CD4-positive, alpha-beta T cell (primary cell): ENCODE results near the gene CZIB. TPM values are rescaled to one million over a fixed set of nuclear protein-coding genes. Genes with fewer than 3 reads are reported as not detected.

ENCODE experiments used
- ATAC-seq: fragments of 200-7000 bp; cut with Tn5 transposase; one replicate; pipeline ENCODE4 v1.10.0; 2022; ENCODE audit warnings: mild to moderate bottlenecking; ENCODE audit not compliant: poor library complexity
- CTCF ChIA-PET: fragments of 350-600 bp; sonication (Branson Sonifier 250); formaldehyde crosslinking; loops from one replicate; lab custom pipeline; 2021; ENCODE audit warnings: antibody characterized with exemption, inconsistent platforms; lab: Charles Lee
- POLR2A ChIA-PET: fragments of 350-600 bp; sonication (Branson Sonifier 250); formaldehyde crosslinking; loops from one replicate; lab custom pipeline; 2021; ENCODE audit warnings: antibody characterized with exemption, inconsistent platforms; lab: Charles Lee
- DNase-seq, 14 experiments: peaks; one replicate each; pipeline ENCODE4 v3.0.0-alpha.2; 2013 to 2020; ENCODE audit warnings: mixed read lengths in 2 of 14
- H3K27ac ChIP-seq, 2 donors: one replicate each; pipeline versions ENCODE4 v1.5.1 to v1.7.0; 2013; ENCODE audit warnings: low read length in 2 of 2, low read depth in 1 of 2, mild to moderate bottlenecking in 1 of 2
- H3K27me3 ChIP-seq, 2 experiments: 1 replicate in 1 of 2; 2 replicates in 1 of 2; pipeline versions ENCODE4 v1.6.1 to v1.7.0; 2013; ENCODE audit warnings: low read length in 2 of 2, control low read depth in 1 of 2, mild to moderate bottlenecking in 1 of 2, moderate library complexity in 1 of 2; ENCODE audit not compliant: insufficient read depth in 2 of 2, control insufficient read depth in 1 of 2
- H3K36me3 ChIP-seq: one replicate; pipeline ENCODE4 v1.6.1; 2013; ENCODE audit warnings: low read length, control low read depth; ENCODE audit not compliant: insufficient read depth
- H3K4me1 ChIP-seq: one replicate; pipeline ENCODE4 v1.6.1; 2013; ENCODE audit warnings: low read length, control low read depth; ENCODE audit not compliant: insufficient read depth
- H3K4me3 ChIP-seq: one replicate; pipeline ENCODE4 v1.5.1; 2013; ENCODE audit warnings: mild to moderate bottlenecking, low read length, moderate library complexity
- H3K9me3 ChIP-seq, 2 experiments: 1 replicate in 1 of 2; 2 replicates in 1 of 2; pipeline versions ENCODE4 v1.6.1 to v1.7.0; 2013; ENCODE audit warnings: low read length in 2 of 2, mild to moderate bottlenecking in 2 of 2, control low read depth in 1 of 2, moderate library complexity in 1 of 2; ENCODE audit not compliant: control insufficient read depth in 1 of 2, insufficient read depth in 1 of 2
- H3K27ac Mint-ChIP-seq: one replicate; pipeline ENCODE4 v1.8.0; 2020; ENCODE audit warnings: mixed read lengths
- H3K27me3 Mint-ChIP-seq: one replicate; pipeline ENCODE4 v1.8.0; 2021; ENCODE audit warnings: mixed read lengths
- H3K36me3 Mint-ChIP-seq: one replicate; pipeline ENCODE4 v1.8.0; 2021; ENCODE audit warnings: low read depth, mixed read lengths
- H3K4me1 Mint-ChIP-seq: one replicate; pipeline ENCODE4 v1.8.0; 2021; ENCODE audit warnings: low read depth, mixed read lengths
- H3K4me3 Mint-ChIP-seq: one replicate; pipeline ENCODE4 v1.8.0; 2020; ENCODE audit warnings: mild to moderate bottlenecking, mixed read lengths
- H3K9me3 Mint-ChIP-seq: one replicate; pipeline ENCODE4 v1.8.0; 2020; ENCODE audit warnings: mixed read lengths
- CTCF ChIP-seq: fragments of 200-600 bp; IDR thresholded peaks from one replicate; pipeline ENCODE4 v1.8.0; 2022; ENCODE audit warnings: antibody characterized with exemption, mild to moderate bottlenecking
- intact Hi-C, 2 experiments: fragments of 100-400 bp; cut with DNase I in 1 of 2; cut with micrococcal nuclease in 1 of 2; formaldehyde crosslinking; loops; one replicate each; pipeline versions ENCODE4 v1.15.1 to v1.9.0; 2023 to 2025; cut with DNase I, micrococcal nuclease
- total RNA-seq, 174 experiments: library from RNA in 2 of 174; stranded (reverse) in 2 of 174; gene quantifications; one replicate each; pipeline ENCODE4 v1.2.3 and lab custom pipeline; 2021 to 2026

Gene CZIB
- total RNA-seq, 2 experiments from 2014 or later = 28.8 to 28.9 TPM

- ChIA-PET POLR2A (no interaction called here), CTCF (no interaction called here)
- Mint-ChIP-seq H3K4me3 (no peak overlapping the region), H3K36me3 (peaks cover 16% of the 10 kb centered on the region), H3K27me3 (no peaks in the 10 kb centered on the region), H3K27ac (no peak overlapping the region), H3K9me3 (no peaks in the 10 kb centered on the region), H3K4me1 (peaks cover 19% of the 10 kb centered on the region)
- intact Hi-C loops = loop anchor here in 1 of 2 experiments (5.0 kb wide), 1 partner anchor 595 kb away; the partner anchor contains the start of gene NDC1
- no peaks in the 10 kb centered on the region for H3K9me3 ChIP-seq
- ATAC-seq (no peak), DNase-seq (no peak)
- no peaks in the 10 kb centered on the region for H3K27me3 ChIP-seq
- TF ChIP-seq CTCF = no peak
- H3K27ac ChIP-seq = no peak overlapping the region
- no peak overlapping the region for H3K4me3 ChIP-seq
- H3K4me1 ChIP-seq = peaks cover 14% of the 10 kb centered on the region
- H3K36me3 ChIP-seq = no peaks in the 10 kb centered on the region
Observed at GRCh38 chr1:53242381-53242780, 21.9 kb upstream of the CZIB start.

- peaks cover 22% of the 10 kb centered on the region for H3K4me1 Mint-ChIP-seq
- CTCF ChIA-PET = no interaction called here
- ATAC-seq = no peak
- H3K9me3 ChIP-seq = no peaks in the 10 kb centered on the region
- peaks cover 16% of the 10 kb centered on the region for H3K36me3 Mint-ChIP-seq
- no peak for DNase-seq
- intact Hi-C loops = loop anchor here in 1 of 2 experiments (5.0 kb wide), 1 partner anchor 595 kb away; the partner anchor contains the start of gene NDC1
- TF ChIP-seq CTCF = no peak
- H3K9me3 Mint-ChIP-seq = no peaks in the 10 kb centered on the region
- no peaks in the 10 kb centered on the region for H3K27me3 Mint-ChIP-seq
- H3K27me3 ChIP-seq = no peaks in the 10 kb centered on the region
- H3K27ac Mint-ChIP-seq = no peak overlapping the region
- no peaks in the 10 kb centered on the region for H3K36me3 ChIP-seq
- POLR2A ChIA-PET = no interaction called here
- no peak overlapping the region for H3K4me3 ChIP-seq
- peaks cover 20% of the 10 kb centered on the region for H3K4me1 ChIP-seq
- H3K4me3 Mint-ChIP-seq = no peak overlapping the region
- H3K27ac ChIP-seq = no peak overlapping the region
Observed at GRCh38 chr1:53241828-53242227, 21.4 kb upstream of the CZIB start.

GRCh38 chr1:53238197-53239155 lies 18.0 kb upstream of the CZIB start, which contains the start of gene MAGOH:
Gene MAGOH (minus strand): TSS chr1:53238518. CDS start chr1:53238448, 70 bp downstream.
- H3K36me3 ChIP-seq = peaks cover 29% of the 10 kb centered on the region
- no peaks in the 10 kb centered on the region for H3K27me3 Mint-ChIP-seq
- TF ChIP-seq CTCF = no peak
- peaks cover 48% of the 10 kb centered on the region for H3K36me3 Mint-ChIP-seq
- ATAC-seq (peak; percentile 94), DNase-seq (peak; percentile 85 to 97 (median 93))
- intact Hi-C loops = loop anchor here (2.0 to 5.0 kb wide), 3 partner anchors 42 to 311 kb away; partner anchors contain the start of genes CPT2 (in 1 of the 2), LRP8 (in 1 of the 2) and SCP2 (in 1 of the 2)
- no peaks in the 10 kb centered on the region for H3K27me3 ChIP-seq
- ChIA-PET CTCF (no interaction called here), POLR2A (interaction anchor here (0.9 to 1.0 kb wide), 3 partner anchors 42 to 130 kb away, joined by 3 to 5 read pairs (median 4); partner anchors contain the start of gene CPT2)
- no peaks in the 10 kb centered on the region for H3K9me3 Mint-ChIP-seq
- no peaks in the 10 kb centered on the region for H3K9me3 ChIP-seq
- peak within 1 kb of the TSS; percentile 100 for H3K27ac Mint-ChIP-seq
- H3K4me3 Mint-ChIP-seq = peak within 1 kb of the TSS; percentile 99
- peak within 1 kb of the TSS; percentile 76 for H3K4me3 ChIP-seq
- peak within 1 kb of the TSS; percentile 69 to 84 for H3K27ac ChIP-seq
- peaks cover 40% of the 10 kb centered on the region for H3K4me1 Mint-ChIP-seq
- peaks cover 26% of the 10 kb centered on the region for H3K4me1 ChIP-seq
